Ecto neural progenitor cell (in vitro differentiated cells): Measurements from ENCODE around the gene SRMS.
"Not testable (repeated sequence)": the region's sequence is repeated elsewhere in the genome, so short reads cannot be mapped to it uniquely, and the experiment has no call there.

Experiments
- DNase-seq: peaks from one replicate; pipeline ENCODE4 v3.0.0-alpha.2; 2018; ENCODE audit warnings: low spot score

The SRMS gene

DNA sequence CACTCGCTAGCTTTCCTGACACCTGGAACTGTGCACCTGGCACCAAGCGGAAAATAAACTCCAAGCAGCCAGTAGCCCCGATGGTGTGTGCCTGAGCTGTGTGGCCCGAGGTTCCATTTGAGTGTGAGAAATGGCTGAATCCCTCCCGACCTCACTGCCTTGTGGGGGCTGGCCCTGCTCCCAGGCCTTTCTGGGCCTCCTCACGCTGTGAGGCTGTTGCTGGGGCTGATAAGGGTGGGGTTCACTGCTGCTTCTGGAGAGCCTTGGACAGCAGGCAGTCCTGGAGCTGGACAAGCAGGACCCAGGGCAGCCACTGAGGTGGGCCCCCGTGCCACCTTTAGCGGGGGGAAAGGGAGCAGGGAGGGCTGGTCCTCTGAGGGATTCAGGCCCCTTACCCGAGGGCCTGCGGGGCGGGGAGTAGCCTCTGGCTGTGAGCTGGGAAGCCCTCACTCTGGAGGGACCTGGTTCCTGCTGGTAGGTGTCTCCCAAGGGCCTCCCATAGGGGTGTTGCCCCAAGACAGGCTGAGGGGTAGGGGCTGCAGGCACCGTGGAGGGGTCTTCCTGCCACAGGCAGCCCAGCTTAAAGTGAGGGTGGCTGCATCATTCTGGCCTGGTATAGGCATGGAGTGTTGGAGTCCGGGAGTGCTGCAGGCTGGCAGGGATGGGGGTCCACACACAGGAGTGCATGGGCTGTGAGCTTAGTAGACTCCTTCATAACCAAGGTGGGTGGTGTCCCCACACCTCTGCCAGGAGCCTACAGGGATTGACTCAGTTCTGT is 25.3 kb downstream of the SRMS start:
- no peak for DNase-seq

DNA sequence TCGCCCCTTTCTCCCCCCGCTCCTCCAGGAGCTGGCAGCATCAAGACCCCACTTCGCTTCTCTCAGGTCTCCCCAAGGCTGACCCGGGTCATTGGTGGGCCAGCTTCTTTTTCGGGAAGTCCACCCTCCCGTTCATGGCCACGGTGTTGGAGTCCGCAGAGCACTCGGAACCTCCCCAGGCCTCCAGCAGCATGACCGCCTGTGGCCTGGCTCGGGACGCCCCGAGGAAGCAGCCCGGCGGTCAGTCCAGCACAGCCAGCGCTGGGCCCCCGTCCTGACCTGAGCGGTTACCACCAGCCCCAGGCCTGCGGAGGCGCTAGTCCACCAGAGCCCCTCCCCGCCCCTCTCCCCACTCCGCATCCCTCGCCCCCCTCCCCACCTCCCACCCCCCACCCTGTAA is 25.9 kb downstream of the SRMS start:
- DNase-seq = no peak

DNA sequence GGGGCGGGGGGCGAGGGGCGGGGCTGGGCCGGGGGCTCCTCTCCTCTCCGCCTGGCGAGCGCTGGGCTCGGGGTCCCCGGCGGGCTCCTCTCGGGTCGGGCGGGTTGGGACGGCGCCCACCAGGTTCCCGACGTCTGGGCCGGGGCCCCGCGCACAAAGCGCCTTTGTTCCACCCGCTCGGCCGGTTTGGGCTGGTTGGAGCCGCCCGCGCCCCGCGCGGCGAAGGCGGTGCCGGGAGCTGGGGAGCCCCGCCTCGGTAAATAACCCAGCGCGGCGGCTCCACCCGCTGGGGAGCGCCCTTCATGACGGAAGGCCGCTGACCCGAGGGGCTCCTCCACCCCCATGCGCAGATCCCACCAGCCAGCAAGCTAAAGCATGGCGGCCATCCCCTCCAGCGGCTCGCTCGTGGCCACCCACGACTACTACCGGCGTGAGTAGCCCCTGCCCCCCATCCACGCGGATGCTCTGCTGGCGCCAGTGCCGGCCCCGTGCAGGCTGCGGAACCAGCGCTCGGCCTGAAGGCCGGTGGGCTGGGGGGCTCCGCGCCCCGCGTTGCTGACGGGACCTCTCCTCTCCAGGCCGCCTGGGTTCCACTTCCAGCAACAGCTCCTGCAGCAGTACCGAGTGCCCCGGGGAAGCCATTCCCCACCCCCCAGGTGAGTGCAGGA is 26.5 kb downstream of the SRMS start:
- DNase-seq = peak; percentile 87

DNA sequence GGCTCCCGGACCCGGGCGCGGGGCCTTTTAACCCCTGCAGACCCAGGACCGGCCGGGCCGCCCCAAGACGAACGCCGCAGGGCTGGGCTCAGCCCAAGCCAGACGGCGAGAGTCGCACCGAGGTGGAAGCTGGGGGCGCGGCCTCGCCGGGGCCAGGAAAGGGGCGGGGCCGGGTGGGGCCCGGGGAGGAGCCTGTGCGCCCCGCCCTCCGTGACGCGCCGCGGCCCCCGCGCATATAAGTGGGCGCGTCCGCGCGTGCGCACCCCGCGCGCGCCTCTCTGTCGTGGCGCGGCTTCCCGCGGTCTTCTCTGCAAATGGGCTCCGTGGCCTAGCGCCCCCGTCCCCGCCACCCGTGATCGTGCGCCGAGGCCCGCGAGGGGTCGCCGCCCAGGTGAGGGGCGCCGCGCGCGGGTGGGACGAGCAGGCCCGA is 27.0 kb downstream of the SRMS start, which contains the start of gene PPDPF:
Gene PPDPF, plus strand, starts transcription at position 262 of the 430 bp plus-strand sequence. CDS start 544 bp downstream, outside the sequence.
- peak; percentile 93 for DNase-seq

DNA sequence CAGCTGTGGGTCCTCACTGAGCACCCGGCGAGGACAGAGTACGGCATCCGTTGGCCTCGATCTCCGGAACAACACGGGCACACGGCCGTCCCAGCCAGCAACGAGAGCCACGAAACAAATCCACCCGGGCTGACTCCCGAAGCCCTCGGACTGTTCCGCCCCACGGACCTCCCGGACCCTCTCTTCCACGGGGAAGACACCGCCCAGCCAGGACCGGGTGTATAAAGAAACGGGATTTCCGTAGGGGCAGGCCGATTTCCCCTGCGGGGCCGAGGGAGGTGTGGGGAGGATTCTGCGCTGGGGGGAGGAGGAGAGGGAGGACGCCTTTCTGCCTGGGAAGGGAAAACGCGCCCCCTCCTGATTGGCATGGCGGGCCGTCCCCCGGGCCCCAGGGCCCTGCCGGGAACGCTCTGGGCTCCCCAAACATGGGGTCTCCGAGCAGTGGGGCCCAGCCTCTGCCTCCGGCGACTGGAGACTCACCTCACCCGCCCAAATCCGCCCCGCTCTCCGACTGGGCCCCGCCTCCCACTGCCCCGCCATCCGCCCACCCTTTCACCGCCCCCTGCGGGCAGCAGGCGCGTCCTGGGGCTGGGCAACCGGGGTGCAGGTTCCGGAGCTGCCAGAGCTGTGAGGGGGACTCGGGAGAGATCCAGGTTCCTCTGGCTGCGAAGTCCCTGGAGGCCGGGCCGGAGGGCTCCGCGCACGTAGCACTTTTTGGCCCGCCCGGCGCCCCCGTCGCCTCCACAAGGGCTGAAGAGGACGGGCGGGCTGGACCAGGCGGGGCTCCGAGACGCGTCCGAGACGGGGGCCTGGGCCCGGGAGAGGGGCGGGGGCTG is 27.7 kb downstream of the SRMS start:
- DNase-seq = peak; percentile 88

DNA sequence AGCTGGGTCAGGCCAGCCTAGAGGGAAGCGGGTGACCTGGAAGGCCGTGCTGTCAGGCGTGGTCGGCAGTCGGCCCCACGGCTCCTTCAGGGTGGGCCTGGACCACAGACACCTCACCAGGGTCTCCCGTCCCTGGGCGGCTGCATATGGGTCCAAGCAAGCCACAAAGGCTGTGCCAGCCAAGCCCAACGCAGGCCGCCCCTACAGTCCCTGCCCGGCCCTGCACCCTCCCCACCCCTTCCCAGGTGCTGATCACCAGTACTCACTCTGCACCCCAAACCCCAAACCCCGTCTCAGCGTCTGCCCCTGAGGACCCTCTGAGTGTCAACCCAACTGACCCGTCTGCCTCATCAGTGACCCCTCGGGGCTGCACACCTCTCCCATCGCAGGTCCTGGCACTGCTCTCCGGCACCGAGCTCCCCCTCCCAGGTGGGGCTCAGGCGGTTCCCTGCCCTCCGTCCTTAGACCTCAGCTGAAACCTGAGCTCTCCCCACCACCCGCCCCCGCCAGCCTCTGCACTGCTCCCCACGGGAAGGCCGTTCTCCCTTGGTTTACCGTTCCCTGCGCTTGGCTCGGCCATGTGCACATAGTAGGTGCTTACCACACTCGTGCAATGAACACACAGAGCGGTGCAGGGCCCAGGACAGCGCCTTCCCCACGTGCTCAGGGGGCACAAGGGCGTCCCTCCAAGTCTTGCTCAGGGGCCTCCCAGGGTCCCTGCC is 28.4 kb downstream of the SRMS start:
- no peak for DNase-seq

DNA sequence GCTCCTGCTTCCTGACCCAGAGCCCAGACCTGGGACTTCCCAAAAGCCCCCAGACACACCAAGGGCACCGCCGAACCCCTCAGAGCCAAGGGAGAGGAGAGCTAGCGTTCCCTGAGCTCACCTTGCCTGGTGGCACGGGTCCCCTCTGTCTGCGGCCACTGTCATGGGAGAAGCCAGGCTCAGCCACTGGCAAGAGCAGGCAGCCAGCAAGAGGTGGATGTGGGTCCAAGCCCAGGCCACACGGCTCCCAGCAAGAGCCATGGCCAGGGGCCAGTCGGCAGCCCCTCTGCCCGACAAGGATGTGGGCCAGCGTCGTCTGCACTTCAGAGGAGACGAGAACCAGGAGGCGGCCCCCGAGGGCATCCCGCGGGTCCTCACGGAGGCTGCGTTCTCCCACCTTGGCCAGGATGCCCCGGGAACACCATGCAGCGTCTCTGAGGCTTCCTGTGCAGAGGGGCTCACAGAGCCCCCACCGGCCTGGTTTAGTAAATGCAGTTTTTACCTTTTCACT is 29.1 kb downstream of the SRMS start:
- no peak for DNase-seq

DNA sequence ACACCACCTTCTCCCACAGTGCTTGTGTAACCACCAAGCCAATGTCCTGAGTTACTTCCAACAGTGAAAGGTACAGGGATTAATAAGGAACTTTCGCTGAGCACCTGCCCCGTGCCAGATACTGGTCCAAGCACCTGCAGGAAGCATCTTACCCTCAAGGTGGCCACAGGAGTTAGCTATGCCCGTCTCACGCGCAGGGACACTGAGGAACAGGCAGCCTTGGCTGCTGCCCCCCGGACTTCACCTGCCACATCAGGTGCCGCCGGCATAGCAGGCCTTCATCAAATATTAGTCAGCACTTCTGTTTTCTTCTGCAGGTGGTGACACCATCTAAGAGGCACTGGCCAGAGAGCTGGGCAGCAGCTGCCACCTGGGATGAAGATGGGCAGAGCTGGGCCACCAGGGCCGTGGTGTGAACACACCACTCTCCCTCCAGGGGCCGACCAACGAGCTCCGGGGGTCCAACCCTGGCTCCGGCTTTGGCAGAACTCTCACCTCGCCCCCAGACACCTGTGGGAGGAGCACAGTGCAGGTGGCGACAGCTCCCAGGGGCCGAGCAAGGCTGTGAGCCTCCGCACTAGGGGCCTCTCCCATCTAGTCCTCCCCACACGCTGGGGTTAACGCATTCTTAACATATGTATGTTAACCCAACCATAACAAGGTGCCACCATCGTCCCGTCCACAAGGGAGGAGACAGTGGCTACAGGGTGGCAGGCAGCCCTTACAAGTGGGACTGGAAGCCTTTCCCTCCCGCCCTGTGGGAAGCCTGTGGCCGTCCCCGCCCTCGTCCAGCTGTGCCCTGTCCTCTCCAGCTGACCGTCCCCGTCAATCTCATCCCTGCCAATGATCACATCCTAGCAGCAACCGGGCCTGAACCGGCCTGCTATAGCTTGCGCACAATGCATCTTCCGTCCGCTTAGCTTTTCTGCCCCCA is 29.9 kb downstream of the SRMS start:
- no peak for DNase-seq

DNA sequence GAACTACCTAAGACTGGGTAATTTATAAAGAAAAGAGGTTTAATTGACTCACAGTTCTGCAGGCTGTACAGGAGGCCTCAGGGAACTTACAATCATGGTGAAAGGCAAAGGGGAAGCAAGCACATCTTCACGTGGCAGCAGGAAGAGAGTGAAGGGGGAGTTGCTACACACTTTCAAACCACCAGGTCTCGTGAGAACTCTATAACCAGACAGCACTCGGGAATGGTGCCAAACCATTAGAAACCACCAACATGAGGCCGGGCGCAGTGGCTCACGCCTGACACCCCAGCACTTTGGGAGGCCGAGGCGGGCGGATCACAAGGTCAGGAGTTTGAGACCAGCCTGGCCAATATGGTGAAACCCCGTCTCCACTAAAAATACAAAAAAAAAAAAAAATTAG is 33.0 kb downstream of the SRMS start:
- DNase-seq = not testable (repeated sequence)

DNA sequence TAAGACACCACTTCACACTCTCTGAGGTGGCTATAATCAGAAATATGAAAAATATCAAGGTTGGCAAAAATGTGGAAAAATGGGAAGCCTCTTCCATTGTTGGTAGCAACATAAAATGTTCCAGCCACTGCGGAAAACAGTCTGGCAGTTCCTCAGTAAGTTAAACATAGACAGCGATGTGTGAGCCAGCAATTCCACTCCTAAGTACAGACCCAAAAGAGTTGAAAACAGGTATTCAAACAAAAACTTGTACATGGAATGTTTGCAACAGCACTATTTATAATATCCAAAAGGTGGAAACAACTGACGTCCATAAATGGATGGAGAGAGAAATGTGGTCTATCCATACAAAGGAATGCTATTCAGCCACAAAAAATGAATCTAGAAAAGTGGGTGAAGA is 34.3 kb downstream of the SRMS start:
- no peak for DNase-seq

DNA sequence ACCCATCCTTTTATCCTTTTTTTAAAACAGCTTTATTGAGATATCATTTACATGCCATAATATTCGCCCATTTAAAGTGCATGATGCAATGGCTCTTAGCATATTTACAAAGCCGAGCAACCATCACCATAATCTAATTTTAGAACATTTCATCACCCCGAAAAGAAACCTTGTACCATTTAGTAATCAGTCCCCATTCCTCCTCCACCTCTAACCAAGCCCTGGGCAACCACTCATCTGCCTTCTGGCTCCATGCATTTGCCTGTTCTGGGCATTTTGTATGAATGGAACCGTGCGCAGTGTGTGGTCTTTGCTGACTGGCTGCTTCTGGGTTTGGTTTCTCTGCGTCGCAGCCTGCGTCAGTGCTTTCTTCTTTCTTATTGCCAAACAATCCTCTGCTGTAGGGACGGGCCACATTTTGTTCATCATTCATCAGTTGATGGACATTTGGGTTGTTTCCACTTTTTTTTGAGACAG is 38.4 kb downstream of the SRMS start:
- no peak for DNase-seq

DNA sequence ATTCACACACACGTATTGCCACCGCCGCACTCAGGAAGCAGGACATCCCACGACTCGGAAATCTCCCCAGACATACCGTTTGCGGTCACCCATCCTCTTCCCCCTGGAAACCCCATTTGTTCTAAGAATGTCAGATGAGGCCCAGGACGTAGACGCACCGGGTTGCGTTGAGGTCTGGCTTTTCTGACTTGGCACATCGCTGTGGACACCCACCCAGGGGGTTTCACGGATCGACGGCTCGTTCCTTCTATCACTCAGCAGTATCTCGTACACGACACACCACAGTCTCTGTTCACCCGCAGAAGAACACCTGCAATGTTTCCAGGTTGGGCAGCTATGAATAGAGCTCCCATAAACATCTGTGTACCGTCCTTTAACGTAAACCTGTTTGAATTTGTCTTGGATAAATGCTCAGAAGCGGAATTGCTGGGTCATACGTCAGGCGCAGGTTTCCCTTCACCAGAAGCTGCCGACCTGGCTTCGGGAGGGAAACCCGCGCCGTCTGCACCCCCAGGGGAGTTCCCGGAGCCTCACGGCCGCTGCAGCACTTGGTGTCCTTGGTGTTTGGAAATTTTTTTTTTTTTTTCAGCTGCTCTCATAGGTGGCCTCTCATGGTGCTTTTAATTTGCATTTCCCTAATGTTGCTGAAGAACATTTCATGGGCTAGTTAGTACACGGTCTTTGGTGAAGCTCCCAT is 39.3 kb downstream of the SRMS start:
- no peak for DNase-seq

DNA sequence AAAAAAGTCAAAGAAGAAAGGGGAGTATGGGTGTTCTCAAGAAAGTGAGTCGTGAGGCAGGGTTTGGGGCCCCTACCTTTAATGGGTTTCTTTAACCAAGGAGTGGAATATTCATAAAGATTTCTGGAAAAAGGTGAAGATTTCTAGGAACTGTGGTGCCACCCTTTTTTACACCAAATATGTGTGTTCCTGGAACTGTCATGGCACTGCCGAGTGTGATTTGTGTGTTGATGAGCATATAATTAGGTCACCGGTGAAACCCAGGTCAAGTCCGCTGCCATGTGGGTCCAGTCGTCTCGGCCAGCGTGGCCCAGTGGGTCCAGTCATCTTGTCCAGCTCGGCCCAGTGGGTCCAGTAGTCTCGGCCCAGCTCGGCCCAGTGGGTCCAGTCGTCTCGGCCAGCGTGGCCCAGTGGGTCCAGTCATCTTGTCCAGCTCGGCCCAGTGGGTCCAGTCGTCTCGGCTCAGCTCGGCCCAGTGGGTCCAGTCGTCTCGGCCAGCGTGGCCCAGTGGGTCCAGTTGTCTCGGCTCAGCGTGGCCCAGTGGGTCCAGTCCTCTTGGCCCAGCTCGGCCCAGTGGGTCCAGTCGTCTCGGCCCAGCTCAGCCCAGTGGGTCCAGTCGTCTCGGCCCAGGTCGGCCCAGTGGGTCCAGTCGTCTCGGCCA is 40.3 kb downstream of the SRMS start:
- DNase-seq = no peak

DNA sequence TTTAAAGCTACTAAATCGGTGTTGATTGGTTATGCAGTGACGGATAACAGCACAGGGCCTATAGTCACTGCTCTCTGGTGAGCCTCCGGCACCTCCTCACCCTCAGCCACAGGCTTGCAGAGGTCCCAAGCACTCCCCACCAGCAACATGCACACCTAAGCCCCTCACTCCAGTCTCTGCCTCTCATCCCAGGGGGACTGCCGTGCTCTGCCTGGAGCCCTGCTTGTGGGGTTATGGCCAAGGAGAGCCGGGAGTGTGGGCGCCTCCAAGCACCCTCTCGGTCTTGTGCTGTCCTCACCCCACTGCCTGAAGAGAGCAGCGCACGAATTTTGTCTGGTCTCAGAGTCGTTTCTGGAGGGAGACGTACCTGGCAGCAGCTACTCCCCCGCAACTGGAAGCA is 41.8 kb downstream of the SRMS start:
- no peak for DNase-seq

DNA sequence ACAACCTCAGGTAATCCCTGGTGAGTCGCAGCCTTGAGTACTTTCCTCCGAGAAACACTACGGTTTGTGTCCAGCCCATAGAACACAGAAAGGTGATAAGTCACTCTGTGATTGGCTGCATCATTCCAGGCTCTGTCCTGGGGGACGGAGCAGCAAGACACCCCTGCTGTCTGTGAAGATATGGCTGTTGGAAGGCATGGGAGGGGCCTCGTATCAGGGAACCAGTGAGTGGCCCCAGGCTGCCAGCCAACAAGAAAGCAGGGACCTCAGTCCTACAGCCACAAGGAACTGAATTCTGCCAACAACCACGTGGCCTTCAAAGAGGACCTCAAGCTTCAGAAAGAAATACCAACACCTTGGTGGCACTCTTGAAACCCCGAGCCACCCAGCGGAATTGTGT is 42.3 kb downstream of the SRMS start:
- no peak for DNase-seq

DNA sequence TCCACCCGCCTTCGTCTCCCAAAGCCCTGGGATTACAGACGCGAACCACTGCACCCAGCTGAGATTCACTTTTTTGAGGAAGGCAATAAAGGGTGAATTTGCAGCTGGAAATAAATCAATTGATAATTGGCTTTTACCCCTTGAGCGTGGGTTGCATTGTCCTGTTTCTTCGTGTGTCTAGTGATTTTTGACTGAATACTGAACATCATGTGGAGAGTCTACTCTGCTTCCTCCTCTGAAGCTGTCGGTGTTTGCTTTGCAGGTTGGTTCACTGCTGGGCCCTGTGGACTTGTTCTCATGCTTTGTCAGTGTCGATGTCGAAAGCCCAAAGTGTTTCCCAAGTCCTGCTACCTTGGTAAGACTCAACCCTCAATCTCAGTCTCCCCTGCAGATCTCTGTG is 42.9 kb downstream of the SRMS start:
- DNase-seq = no peak

DNA sequence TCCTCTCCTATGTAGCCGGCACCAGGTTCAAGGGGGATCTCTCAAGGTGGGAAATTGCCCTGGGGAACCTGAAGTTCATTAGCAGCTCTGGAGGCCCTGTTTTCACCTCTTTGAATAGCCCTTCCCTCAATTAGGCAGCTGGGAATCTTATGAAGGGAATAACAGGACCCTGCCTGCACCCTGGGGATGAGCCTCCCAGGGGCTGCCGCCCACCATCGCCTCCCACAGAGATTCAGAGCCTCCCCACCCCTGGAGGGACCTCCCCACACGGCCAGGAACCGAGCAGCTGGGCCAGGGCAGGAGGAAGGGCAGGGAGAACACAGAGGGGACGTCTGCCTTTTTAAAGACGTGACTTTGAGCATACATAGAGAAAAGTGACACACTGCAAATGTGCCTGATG is 44.0 kb downstream of the SRMS start:
- DNase-seq = no peak

DNA sequence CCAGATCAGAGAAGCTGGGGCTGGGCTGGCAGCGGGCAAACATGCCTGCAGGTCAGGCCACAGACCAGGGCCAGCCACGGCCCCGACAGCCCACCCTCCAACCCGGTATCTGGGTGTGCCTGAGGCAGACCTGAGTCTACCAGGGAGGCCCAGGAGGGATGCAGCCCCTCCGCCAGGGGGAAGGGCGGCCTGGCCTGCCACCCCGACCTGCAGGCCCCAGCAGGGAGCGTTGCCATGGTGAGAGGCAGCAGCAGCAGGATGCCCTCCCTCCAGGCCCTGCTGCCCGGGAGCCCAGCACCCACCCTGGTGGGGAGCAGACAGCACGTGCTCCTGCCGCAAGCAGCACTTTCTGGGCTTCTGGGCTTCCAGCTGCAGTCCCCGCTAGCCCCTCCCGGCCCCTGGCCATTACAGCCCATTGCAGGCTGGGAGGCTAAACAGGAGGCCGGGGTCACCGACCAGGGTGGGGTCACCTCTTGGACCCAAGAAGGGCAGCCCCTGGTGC is 44.8 kb downstream of the SRMS start:
- no peak for DNase-seq
